GM12878 (cell line): ENCODE measurements around the gene CBFB. TPM values are rescaled to one million over a fixed set of nuclear protein-coding genes. Genes with fewer than 3 reads are reported as not detected.

Experiments
- ATAC-seq: fragments of 200-7000 bp; cut with Tn5 transposase; 3 replicates; pipeline ENCODE4 v1.9.1; 2020; ENCODE audit warnings: mild to moderate bottlenecking, moderate library complexity
- BruUV-seq: library from RNA; stranded (reverse); fragments of 400-500 nt; replicated peaks from 2 replicates; lab custom pipeline; 2021; lab: Mats Ljungman, UMichigan
- CTCF ChIA-PET: fragments of 300-600 bp; sonication (Branson Sonifier 250); formaldehyde crosslinking; extraction: SDS; loops from one replicate; lab custom pipeline; 2021; ENCODE audit warnings: inconsistent platforms; lab: Yijun Ruan, JAX
- POLR2A ChIA-PET: fragments of 350-600 bp; formaldehyde crosslinking; extraction: SDS; loops from one replicate; lab custom pipeline; 2021; ENCODE audit warnings: inconsistent platforms; lab: Charles Lee
- RAD21 ChIA-PET: fragments of 300-600 bp; sonication (Branson Sonifier 250); formaldehyde crosslinking; loops from one replicate; lab custom pipeline; 2023; ENCODE audit warnings: antibody characterized with exemption; ENCODE audit not compliant: unreplicated experiment; lab: Charles Lee
- SMC1A ChIA-PET: fragments of 300-600 bp; sonication (Branson Sonifier 250); formaldehyde crosslinking; loops from one replicate; lab custom pipeline; 2023; ENCODE audit not compliant: unreplicated experiment, uncharacterized antibody; lab: Charles Lee
- DNase-seq: peaks from one replicate; pipeline ENCODE4 v3.0.0-alpha.2; 2011; ENCODE audit warnings: low read depth, low spot score
- FAIRE-seq: peaks from 3 replicates; lab custom pipeline; 2011; peaks lifted over from hg19 to GRCh38; lab: Jason Lieb, UNC
- H2AFZ ChIP-seq: 2 replicates; pipeline ENCODE4 v1.6.0; 2011; ENCODE audit warnings: low read depth, low read length, control low read depth; ENCODE audit not compliant: control insufficient read depth
- H3K27ac ChIP-seq: 2 replicates; pipeline ENCODE4 v1.5.1; 2011; ENCODE audit warnings: control low read depth; ENCODE audit not compliant: control insufficient read depth, insufficient read depth
- H3K27me3 ChIP-seq, 2 experiments: replicated peaks in 1 of 2; 2 replicates each; pipeline versions ENCODE4 v1.6.0 to v1.6.1; 2011; ENCODE audit warnings: low read length in 1 of 2; ENCODE audit not compliant: control insufficient read depth in 2 of 2, insufficient read depth in 2 of 2
- H3K36me3 ChIP-seq, 2 experiments: 2 replicates each; pipeline ENCODE4 v1.5.1; 2011; ENCODE audit warnings: low read length in 1 of 2; ENCODE audit not compliant: control insufficient read depth in 2 of 2, insufficient read depth in 2 of 2
- H3K4me1 ChIP-seq: 2 replicates; pipeline ENCODE4 v1.6.1; 2011; ENCODE audit warnings: mild to moderate bottlenecking, low read length, moderate library complexity, mixed read lengths; ENCODE audit not compliant: control insufficient read depth, insufficient read depth
- H3K4me2 ChIP-seq: 2 replicates; pipeline ENCODE4 v1.6.0; 2011; ENCODE audit warnings: control low read depth; ENCODE audit not compliant: control insufficient read depth, insufficient read depth
- H3K4me3 ChIP-seq: fragments of 200-600 bp; sonication (generic); 2 replicates; pipeline ENCODE4 v1.5.1; 2016
- H3K79me2 ChIP-seq: 2 replicates; pipeline ENCODE4 v1.6.0; 2011; ENCODE audit warnings: low read length; ENCODE audit not compliant: control insufficient read depth, insufficient read depth
- H3K9ac ChIP-seq: 2 replicates; pipeline ENCODE4 v1.8.0; 2011; ENCODE audit warnings: low read length, control low read depth, mixed read lengths; ENCODE audit not compliant: control insufficient read depth, insufficient read depth
- H3K9me3 ChIP-seq: replicated peaks from 3 replicates; pipeline ENCODE4 v1.5.1; 2011; ENCODE audit warnings: mild to moderate bottlenecking, low read length; ENCODE audit not compliant: control insufficient read depth, insufficient read depth
- H4K20me1 ChIP-seq: 2 replicates; pipeline ENCODE4 v1.6.0; 2011; ENCODE audit not compliant: control insufficient read depth, insufficient read depth
- BACH1 ChIP-seq: fragments of 450-650 bp; IDR thresholded peaks from 2 replicates; pipeline ENCODE4 v1.6.1; 2017; ENCODE audit warnings: mild to moderate bottlenecking, borderline replicate concordance
- E2F8 ChIP-seq: fragments of 450-650 bp; IDR thresholded peaks from 2 replicates; pipeline ENCODE4 v1.6.1; 2018; ENCODE audit warnings: mild to moderate bottlenecking, low read depth, moderate library complexity; ENCODE audit not compliant: partially characterized antibody
- HDAC2 ChIP-seq: fragments of 200-600 bp; sonication (generic); IDR thresholded peaks from 2 replicates; pipeline ENCODE4 v1.6.1; 2017
- NRF1 ChIP-seq: conservative IDR thresholded peaks from 2 replicates; pipeline ENCODE4 v1.6.1; 2011; ENCODE audit warnings: mild to moderate bottlenecking, low read depth, low read length, improper control_type of control experiment
- RELB ChIP-seq: fragments of 450-650 bp; IDR thresholded peaks from 2 replicates; pipeline ENCODE4 v1.6.1; 2017; ENCODE audit warnings: low read depth, mild to moderate bottlenecking, moderate library complexity
- TAF1 ChIP-seq: IDR thresholded peaks from 2 replicates; pipeline ENCODE4 v1.6.1; 2011; ENCODE audit warnings: mild to moderate bottlenecking, low read depth, low read length, borderline replicate concordance
- TARDBP ChIP-seq: IDR thresholded peaks from 2 replicates; pipeline ENCODE4 v1.6.1; 2016; ENCODE audit warnings: borderline replicate concordance
- ZZZ3 ChIP-seq: IDR thresholded peaks from 2 replicates; pipeline ENCODE4 v1.6.1; 2011; ENCODE audit warnings: low read depth; ENCODE audit not compliant: control insufficient read depth, insufficient read length
- WGBS: methylation state at CpG from one replicate; pipeline ENCODE4 v1.1.6; 2016; ENCODE audit warnings: low lambda C conversion rate; ENCODE audit not compliant: insufficient replicate concordance, insufficient coverage; ENCODE audit errors: missing lambda C conversion rate; 5-methylcytosine and 5-hydroxymethylcytosine counted together
- in situ Hi-C: fragments of 300-500 bp; cut with MboI; formaldehyde crosslinking; loops from 9 replicates; pipeline ENCODE4 v1.14.3; 2018; ENCODE audit warnings: mixed read lengths
- intact Hi-C: fragments of 100-400 bp; cut with micrococcal nuclease; formaldehyde crosslinking; loops from one replicate; pipeline ENCODE4 v1.14.2; 2022; ENCODE audit not compliant: unreplicated experiment
- polyA plus RNA-seq, 11 experiments: library from polyadenylated mRNA; depleted of rRNA in 4 of 11; unstranded in 6 of 11; stranded (reverse) in 5 of 11; fragments of >200 nt; fragmentation: Nextera tagmentation in 4 of 11; fragmentation: Illumina TruSeq in 1 of 11; extraction: Ambion mirVana in 4 of 11; extraction: Trizol in 1 of 11; gene quantifications; 1 replicate in 1 of 11; 2 replicates in 10 of 11; pipeline versions ENCODE4 v1.2.1 to v1.2.3, GENCODE V29; 2011 to 2016; ENCODE audit warnings: inconsistent platforms in 2 of 11, missing spikeins in 2 of 11, low read depth in 1 of 11
- total RNA-seq, 4 experiments: library from RNA; depleted of rRNA in 3 of 4; stranded (reverse); fragments of >200 nt in 3 of 4; fragmentation: Illumina TruSeq in 1 of 4; extraction: Trizol in 1 of 4; gene quantifications; 2 replicates each; pipeline versions ENCODE4 v1.2.1 to v1.2.3, GENCODE V29; 2013 to 2021
- TF ChIP-seq, protein P1 (sequence below): IDR thresholded peaks from 2 replicates; pipeline ENCODE4 v1.6.1; 2011; ENCODE audit warnings: borderline replicate concordance, low read depth, mild to moderate bottlenecking, moderate library complexity, mixed read lengths, low read length; ENCODE audit not compliant: insufficient read depth; ENCODE audit errors: extremely low read length

Gene CBFB
- total and polyA plus RNA-seq, 10 of the 15 experiments (the other 5 are each of a cell fraction or from before 2014, with no cell fraction given), result 25.3 to 83.8 (median 65.7) TPM

- BruUV-seq, result no TSS peak
- WGBS, result 97% methylated on average over 3 of the region's 3 CpGs
- Histone ChIP-seq H3K9me3 (no peaks in the 10 kb centered on the region), H3K27ac (no peak overlapping the region), H2AFZ (no peak overlapping the region), H4K20me1 (no peaks in the 10 kb centered on the region), H3K9ac (no peak overlapping the region), H3K4me2 (no peak overlapping the region), H3K27me3 (no peaks in the 10 kb centered on the region), H3K4me3 (no peak overlapping the region), H3K79me2 (no peaks in the 10 kb centered on the region), H3K36me3 (peaks cover 9 to 13% of the 10 kb centered on the region in 2 experiments), H3K4me1 (no peaks in the 10 kb centered on the region)
- TF ChIP-seq, protein P1, sequence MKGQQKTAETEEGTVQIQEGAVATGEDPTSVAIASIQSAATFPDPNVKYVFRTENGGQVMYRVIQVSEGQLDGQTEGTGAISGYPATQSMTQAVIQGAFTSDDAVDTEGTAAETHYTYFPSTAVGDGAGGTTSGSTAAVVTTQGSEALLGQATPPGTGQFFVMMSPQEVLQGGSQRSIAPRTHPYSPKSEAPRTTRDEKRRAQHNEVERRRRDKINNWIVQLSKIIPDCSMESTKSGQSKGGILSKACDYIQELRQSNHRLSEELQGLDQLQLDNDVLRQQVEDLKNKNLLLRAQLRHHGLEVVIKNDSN, result no peak
- TF ChIP-seq RELB (no peak), TARDBP (no peak), HDAC2 (no peak), BACH1 (no peak), TAF1 (no peak), NRF1 (no peak), ZZZ3 (no peak), E2F8 (no peak)
- ChIA-PET SMC1A (interaction anchor here (0.8 to 1.6 kb wide), 4 partner anchors 9 to 48 kb away, joined by 3 to 5 read pairs (median 3); no protein-coding TSS in a partner anchor), POLR2A (interaction anchor here (1.1 kb wide), 1 partner anchor 9 kb away, joined by 7 read pairs; no protein-coding TSS in a partner anchor), RAD21 (interaction anchor here (0.6 to 1.1 kb wide), 2 partner anchors 110 to 349 kb away, joined by 3 read pairs; no protein-coding TSS in a partner anchor), CTCF (interaction anchor here (1.3 to 2.2 kb wide), 6 partner anchors 9 to 112 kb away, joined by 4 to 8 read pairs (median 5); no protein-coding TSS in a partner anchor)
- intact Hi-C loops, result no loop called here
- in situ Hi-C loops, result no loop called here
- no peak for DNase-seq
- no peak for FAIRE-seq
- ATAC-seq, result no peak
These were observed 100.5 kb downstream of the CBFB start for GRCh38 chr16:67129422-67129821.
